Transverse colon (tissue), 3 donors: ENCODE results near the gene LILRA2.

Source experiments
- CTCF ChIP-seq, 5 experiments: fragments of 200-600 bp in 3 of 5; fragments of 450-650 bp in 2 of 5; sonication (generic) in 3 of 5; IDR thresholded peaks; 1 replicate in 2 of 5; 2 replicates in 3 of 5; pipeline ENCODE4 v1.5.1; 2016 to 2017; ENCODE audit warnings: antibody characterized with exemption in 5 of 5, inconsistent platforms in 3 of 5, mild to moderate bottlenecking in 2 of 5, moderate library complexity in 1 of 5
- EP300 ChIP-seq: sonication (generic); formaldehyde crosslinking; IDR thresholded peaks from one replicate; pipeline ENCODE4 v1.6.1; 2017; ENCODE audit warnings: antibody characterized with exemption, low read depth
- POLR2A ChIP-seq: fragments of 450-650 bp; IDR thresholded peaks from one replicate; pipeline ENCODE4 v1.6.1; 2016; ENCODE audit warnings: antibody characterized with exemption, mild to moderate bottlenecking, moderate library complexity

- TF ChIP-seq CTCF (IDR thresholded peaks at IDR 0.05) = no peak
- no peak for TF ChIP-seq POLR2A
- no peak for TF ChIP-seq EP300
Measured at GRCh38 chr19:54560881-54561385, 12.7 kb upstream of the LILRA2 start.
